Measurements from ENCODE around the gene KCNJ4.

KCNJ4 gene

DNA sequence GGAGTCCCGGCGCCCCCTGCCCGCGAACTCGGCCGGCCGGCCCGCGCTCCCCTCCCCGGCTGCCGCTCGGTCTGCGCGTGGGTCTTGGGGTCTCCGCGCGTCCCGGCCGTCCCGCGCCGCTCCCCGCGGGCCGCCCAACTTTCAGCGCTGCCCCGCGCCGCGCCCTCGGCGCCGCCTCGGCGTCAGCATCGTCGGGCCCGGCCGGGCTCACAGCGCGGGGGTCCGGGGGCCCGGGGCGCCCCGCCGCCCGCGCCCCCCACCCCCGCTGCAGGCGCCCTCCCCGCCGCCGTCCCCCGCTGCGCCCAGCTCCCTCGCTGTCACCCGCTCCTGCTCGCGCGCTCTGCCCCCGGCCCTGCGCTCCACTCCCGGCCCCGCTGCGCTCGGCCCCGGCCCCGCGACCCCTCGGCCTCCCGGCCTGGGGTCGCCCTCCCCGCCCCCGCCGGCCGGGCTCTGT lies at the start of gene KCNJ4:
Gene KCNJ4, minus strand, starts transcription at position 124 of the 454 bp plus-strand sequence. CDS start 27,067 bp downstream, outside the sequence.
- Histone ChIP-seq H2AFZ (ENCODE audit: low read length) (no peak within 1 kb of the TSS), H3K79me2 (ENCODE audit: insufficient read depth, low read length) (no peaks in the 10 kb centered on the region), H4K20me1 (ENCODE audit: insufficient read depth, low read length, poor library complexity, severe bottlenecking) (no peaks in the 10 kb centered on the region), H3K9ac (ENCODE audit: low read depth, low read length, poor library complexity, severe bottlenecking) (no peak within 1 kb of the TSS), H3K36me3 (ENCODE audit: insufficient read depth, low read length) (no peaks in the 10 kb centered on the region), H3K4me1 (ENCODE audit: insufficient read depth, low read length, poor library complexity, severe bottlenecking) (no peaks in the 10 kb centered on the region), H3K9me3 (ENCODE audit: insufficient read depth, low read depth, low read length) (no peaks in the 10 kb centered on the region), H3K9me2 (replicated peaks; ENCODE audit: low read depth, low read length) (no peaks in the 10 kb centered on the region), H3K4me2 (ENCODE audit: low read depth, low read length, poor library complexity, severe bottlenecking) (no peak within 1 kb of the TSS), H3K27me3 (ENCODE audit: insufficient read depth, low read length, poor library complexity, severe bottlenecking) (no peaks in the 10 kb centered on the region), H3K4me3 (ENCODE audit: low read length, poor library complexity, severe bottlenecking) (no peak within 1 kb of the TSS), H3F3A (ENCODE audit: low read depth) (no peaks in the 10 kb centered on the region)
- TF ChIP-seq, protein P1, sequence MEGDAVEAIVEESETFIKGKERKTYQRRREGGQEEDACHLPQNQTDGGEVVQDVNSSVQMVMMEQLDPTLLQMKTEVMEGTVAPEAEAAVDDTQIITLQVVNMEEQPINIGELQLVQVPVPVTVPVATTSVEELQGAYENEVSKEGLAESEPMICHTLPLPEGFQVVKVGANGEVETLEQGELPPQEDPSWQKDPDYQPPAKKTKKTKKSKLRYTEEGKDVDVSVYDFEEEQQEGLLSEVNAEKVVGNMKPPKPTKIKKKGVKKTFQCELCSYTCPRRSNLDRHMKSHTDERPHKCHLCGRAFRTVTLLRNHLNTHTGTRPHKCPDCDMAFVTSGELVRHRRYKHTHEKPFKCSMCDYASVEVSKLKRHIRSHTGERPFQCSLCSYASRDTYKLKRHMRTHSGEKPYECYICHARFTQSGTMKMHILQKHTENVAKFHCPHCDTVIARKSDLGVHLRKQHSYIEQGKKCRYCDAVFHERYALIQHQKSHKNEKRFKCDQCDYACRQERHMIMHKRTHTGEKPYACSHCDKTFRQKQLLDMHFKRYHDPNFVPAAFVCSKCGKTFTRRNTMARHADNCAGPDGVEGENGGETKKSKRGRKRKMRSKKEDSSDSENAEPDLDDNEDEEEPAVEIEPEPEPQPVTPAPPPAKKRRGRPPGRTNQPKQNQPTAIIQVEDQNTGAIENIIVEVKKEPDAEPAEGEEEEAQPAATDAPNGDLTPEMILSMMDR (conservative IDR thresholded peaks at IDR 0.05; ENCODE audit: low read length): no peak
- no peak for TF ChIP-seq EZH2phosphoT487 (IDR thresholded peaks at IDR 0.05; ENCODE audit: borderline replicate concordance)

DNA sequence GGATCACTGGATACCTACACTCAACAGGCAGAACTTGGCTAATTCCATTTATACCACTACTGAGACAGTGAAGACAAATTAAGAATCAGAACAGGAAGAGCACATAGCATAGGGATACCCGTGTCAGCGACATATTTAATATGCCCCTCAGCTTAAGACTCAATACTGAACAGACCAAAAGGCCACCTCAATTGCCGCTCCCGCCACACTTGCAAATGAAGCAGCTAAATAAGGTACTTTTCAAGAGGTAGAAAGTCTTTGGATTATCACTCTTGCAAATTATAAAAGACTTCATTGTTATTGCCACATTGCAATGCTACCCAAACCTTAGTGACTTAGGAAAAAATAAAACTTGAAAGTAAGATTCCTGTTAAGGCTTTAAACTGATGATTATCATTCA lies 48.0 kb upstream of the KCNJ4 start:
- no peak for TF ChIP-seq EZH2phosphoT487 (IDR thresholded peaks at IDR 0.05; ENCODE audit: borderline replicate concordance)
- TF ChIP-seq, protein P1 (conservative IDR thresholded peaks at IDR 0.05; ENCODE audit: low read length): no peak
- H3K79me2 ChIP-seq (ENCODE audit: insufficient read depth, low read length): peaks cover 86% of the 10 kb centered on the region
- no peaks in the 10 kb centered on the region for H3K9me3 ChIP-seq (ENCODE audit: insufficient read depth, low read depth, low read length)
- peak overlapping the region; percentile 91 for H3K4me3 ChIP-seq (ENCODE audit: low read length, poor library complexity, severe bottlenecking)
- no peaks in the 10 kb centered on the region for H3K9me2 ChIP-seq (replicated peaks; ENCODE audit: low read depth, low read length)
- no peaks in the 10 kb centered on the region for H3F3A ChIP-seq (ENCODE audit: low read depth)
- H3K4me1 ChIP-seq (ENCODE audit: insufficient read depth, low read length, poor library complexity, severe bottlenecking): peaks cover 57% of the 10 kb centered on the region
- H2AFZ ChIP-seq (ENCODE audit: low read length): no peak overlapping the region
- H3K9ac ChIP-seq (ENCODE audit: low read depth, low read length, poor library complexity, severe bottlenecking): peak overlapping the region; percentile 91
- H3K36me3 ChIP-seq (ENCODE audit: insufficient read depth, low read length): peaks cover 32% of the 10 kb centered on the region
- H3K4me2 ChIP-seq (ENCODE audit: low read depth, low read length, poor library complexity, severe bottlenecking): peak overlapping the region; percentile 99
- H3K27me3 ChIP-seq (ENCODE audit: insufficient read depth, low read length, poor library complexity, severe bottlenecking): no peaks in the 10 kb centered on the region
- H4K20me1 ChIP-seq (ENCODE audit: insufficient read depth, low read length, poor library complexity, severe bottlenecking): peaks cover 72% of the 10 kb centered on the region

DNA sequence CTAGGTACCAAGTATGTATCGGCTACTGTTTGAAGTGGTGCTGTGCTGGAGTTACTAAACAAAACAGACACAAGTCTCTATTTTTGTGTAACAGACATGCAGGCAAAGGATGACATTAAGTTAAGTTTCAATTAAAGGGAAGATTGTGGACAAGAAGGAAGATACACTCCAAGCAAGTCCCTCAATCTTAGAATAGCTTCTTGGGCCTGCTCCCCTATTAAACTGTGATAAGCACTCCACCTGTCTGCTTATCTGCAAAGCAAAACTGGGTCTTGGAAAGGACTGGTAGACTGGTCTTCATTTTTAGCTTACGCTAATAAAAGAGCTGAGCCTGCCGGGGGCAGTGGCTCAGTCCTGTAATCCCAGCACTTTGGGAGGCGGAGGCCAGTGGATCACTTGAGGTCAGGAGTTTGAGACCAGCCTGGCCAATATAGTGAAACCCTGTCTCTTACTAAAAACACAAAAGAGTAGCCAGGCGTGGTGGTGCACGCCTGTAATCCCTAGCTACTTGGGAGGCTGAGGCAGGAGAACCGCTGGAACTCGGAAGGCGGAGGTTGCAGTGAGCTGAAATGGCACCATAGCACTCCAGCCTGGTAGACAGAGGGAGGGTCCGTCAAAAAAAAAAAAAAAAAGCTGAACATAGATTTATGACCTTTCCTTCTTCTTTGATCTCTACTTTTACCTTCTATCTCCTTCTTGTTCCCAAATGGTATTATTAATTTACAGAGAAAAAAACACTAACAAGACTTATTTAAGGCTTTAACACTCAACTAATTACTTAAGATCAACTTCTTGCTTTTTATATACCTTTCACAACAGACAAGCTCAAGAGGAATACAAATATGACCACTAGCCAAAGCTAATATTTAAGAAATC lies 47.0 kb upstream of the KCNJ4 start:
- peak overlapping the region; percentile 99 for H3K4me2 ChIP-seq (ENCODE audit: low read depth, low read length, poor library complexity, severe bottlenecking)
- peaks cover 81% of the 10 kb centered on the region for H4K20me1 ChIP-seq (ENCODE audit: insufficient read depth, low read length, poor library complexity, severe bottlenecking)
- no peaks in the 10 kb centered on the region for H3K9me3 ChIP-seq (ENCODE audit: insufficient read depth, low read depth, low read length)
- peak overlapping the region; percentile 91 for H3K4me3 ChIP-seq (ENCODE audit: low read length, poor library complexity, severe bottlenecking)
- peaks cover 59% of the 10 kb centered on the region for H3K4me1 ChIP-seq (ENCODE audit: insufficient read depth, low read length, poor library complexity, severe bottlenecking)
- H3K36me3 ChIP-seq (ENCODE audit: insufficient read depth, low read length): peaks cover 42% of the 10 kb centered on the region
- H3F3A ChIP-seq (ENCODE audit: low read depth): no peaks in the 10 kb centered on the region
- no peak for TF ChIP-seq EZH2phosphoT487 (IDR thresholded peaks at IDR 0.05; ENCODE audit: borderline replicate concordance)
- TF ChIP-seq, protein P1 (conservative IDR thresholded peaks at IDR 0.05; ENCODE audit: low read length): no peak
- no peaks in the 10 kb centered on the region for H3K9me2 ChIP-seq (replicated peaks; ENCODE audit: low read depth, low read length)
- H2AFZ ChIP-seq (ENCODE audit: low read length): no peak overlapping the region
- peak overlapping the region; percentile 91 for H3K9ac ChIP-seq (ENCODE audit: low read depth, low read length, poor library complexity, severe bottlenecking)
- no peaks in the 10 kb centered on the region for H3K27me3 ChIP-seq (ENCODE audit: insufficient read depth, low read length, poor library complexity, severe bottlenecking)
- H3K79me2 ChIP-seq (ENCODE audit: insufficient read depth, low read length): peaks cover 95% of the 10 kb centered on the region
